IPS DF 6.9 (cell line): ENCODE results near the gene TES.
A peak's percentile ranks its signal among the peaks of the same experiment; 100 is the strongest.
"Not testable (repeated sequence)": the region's sequence is repeated elsewhere in the genome, so short reads cannot be mapped to it uniquely, and the experiment has no call there.

Experiments used
- DNase-seq: peaks from one replicate; pipeline ENCODE4 v3.0.0-alpha.2; 2013; ENCODE audit warnings: low read depth, low spot score
- H3K27ac ChIP-seq: one replicate; pipeline ENCODE4 v1.5.1; 2013; ENCODE audit warnings: low read length, control low read depth
- H3K27me3 ChIP-seq: 2 replicates; pipeline ENCODE4 v1.6.1; 2013; ENCODE audit warnings: mild to moderate bottlenecking, low read length; ENCODE audit not compliant: control insufficient read depth, insufficient read depth
- H3K36me3 ChIP-seq: 2 replicates; pipeline ENCODE4 v1.6.1; 2013; ENCODE audit warnings: low read length; ENCODE audit not compliant: control insufficient read depth, insufficient read depth
- H3K4me1 ChIP-seq: 2 replicates; pipeline ENCODE4 v1.6.1; 2013; ENCODE audit warnings: low read length; ENCODE audit not compliant: control insufficient read depth, insufficient read depth
- H3K4me3 ChIP-seq: 2 replicates; pipeline ENCODE4 v1.5.1; 2013; ENCODE audit warnings: mild to moderate bottlenecking, low read length
- H3K9me3 ChIP-seq: 2 replicates; pipeline ENCODE4 v1.6.1; 2013; ENCODE audit warnings: low read length, inconsistent platforms; ENCODE audit not compliant: control insufficient read depth, insufficient read depth
- WGBS: extraction: QIAGEN DNeasy Blood & Tissue Kit; methylation state at CpG from one replicate; pipeline ENCODE4 v1.1.7; 2013; ENCODE audit warnings: mixed read lengths, missing lambda C conversion rate; ENCODE audit not compliant: insufficient read length, insufficient coverage; 5-methylcytosine and 5-hydroxymethylcytosine counted together

The TES gene

DNA sequence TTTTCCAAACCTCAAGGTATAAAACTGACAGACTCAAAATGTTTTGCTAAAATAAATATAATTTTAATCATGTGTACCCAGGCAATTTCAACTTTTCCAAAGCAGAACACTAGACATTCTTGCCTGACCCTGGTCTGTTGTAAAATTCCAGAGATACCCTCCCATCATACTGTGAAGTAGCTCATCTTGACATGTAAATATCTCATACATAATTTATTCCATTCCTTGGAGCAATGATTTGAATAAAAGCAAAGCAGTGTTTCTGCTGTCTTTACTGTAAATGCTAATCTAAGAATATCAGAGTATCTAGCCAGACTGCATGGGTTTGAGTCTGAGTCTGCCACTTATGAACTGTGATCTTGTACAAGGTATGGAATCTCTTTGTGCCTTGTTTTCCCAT, 68.9 kb downstream of the TES start:
- no peaks in the 10 kb centered on the region for H3K27me3 ChIP-seq
- no peaks in the 10 kb centered on the region for H3K36me3 ChIP-seq
- no peak overlapping the region for H3K27ac ChIP-seq
- no peaks in the 10 kb centered on the region for H3K4me1 ChIP-seq
- H3K9me3 ChIP-seq = no peaks in the 10 kb centered on the region
- DNase-seq = no peak
- H3K4me3 ChIP-seq = no peak overlapping the region

DNA sequence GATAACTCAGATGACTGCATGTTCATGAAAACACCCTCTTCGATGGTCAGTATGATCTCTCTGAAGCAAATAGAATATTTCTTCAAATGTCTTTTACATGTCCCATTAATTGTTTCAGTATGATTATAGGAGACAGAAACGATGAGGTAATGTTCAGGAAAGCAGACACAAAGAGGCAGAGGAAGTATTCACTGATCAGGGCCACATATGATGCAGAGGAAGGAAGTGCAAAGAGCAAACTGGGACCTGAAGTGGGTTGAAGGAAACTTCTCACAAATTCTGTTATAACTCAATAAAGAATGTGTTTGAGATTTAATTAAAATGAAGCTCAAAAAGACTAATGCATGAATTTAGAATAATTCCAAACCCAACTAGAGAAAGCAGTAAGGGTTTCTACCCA, 70.5 kb downstream of the TES start:
- WGBS = no CpG with 5 or more reads among the region's 2 CpGs
- Histone ChIP-seq H3K9me3 (no peaks in the 10 kb centered on the region), H3K4me1 (no peaks in the 10 kb centered on the region), H3K4me3 (no peak overlapping the region), H3K27ac (no peak overlapping the region), H3K27me3 (no peaks in the 10 kb centered on the region), H3K36me3 (no peaks in the 10 kb centered on the region)
- DNase-seq = no peak

DNA sequence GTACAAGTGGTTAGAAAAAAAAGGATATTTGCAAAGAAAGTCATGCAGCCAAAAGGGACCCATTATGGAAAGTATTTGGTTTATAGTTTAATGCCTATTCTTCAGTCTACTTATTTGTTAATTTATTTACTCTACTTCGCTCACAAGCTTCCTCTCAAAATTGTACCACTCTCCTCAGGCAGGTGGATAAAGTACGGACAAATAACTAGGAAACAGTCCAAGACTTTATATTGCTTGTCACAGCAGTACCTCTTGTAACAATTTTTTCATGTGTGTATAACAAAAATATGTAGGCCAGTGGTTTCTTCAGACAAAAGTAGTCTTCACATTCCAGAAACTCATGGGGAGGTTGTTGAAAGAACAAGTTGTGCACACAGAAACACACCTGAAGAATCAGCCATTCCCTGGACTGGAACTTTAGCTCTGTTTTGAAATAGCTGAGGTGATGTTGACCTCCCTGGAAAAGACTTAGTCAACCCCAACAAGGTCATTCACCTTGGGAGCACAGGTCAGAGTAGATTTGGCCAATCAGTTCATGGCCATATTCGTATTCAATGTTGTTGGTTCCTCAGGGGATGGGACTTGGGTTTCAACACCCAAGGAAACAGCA, 73.4 kb downstream of the TES start:
- no peaks in the 10 kb centered on the region for H3K4me1 ChIP-seq
- no peaks in the 10 kb centered on the region for H3K9me3 ChIP-seq
- no peak for DNase-seq
- no peaks in the 10 kb centered on the region for H3K27me3 ChIP-seq
- no peak overlapping the region for H3K27ac ChIP-seq
- H3K4me3 ChIP-seq = no peak overlapping the region
- H3K36me3 ChIP-seq = no peaks in the 10 kb centered on the region
- no CpG with 5 or more reads among the region's 3 CpGs for WGBS

DNA sequence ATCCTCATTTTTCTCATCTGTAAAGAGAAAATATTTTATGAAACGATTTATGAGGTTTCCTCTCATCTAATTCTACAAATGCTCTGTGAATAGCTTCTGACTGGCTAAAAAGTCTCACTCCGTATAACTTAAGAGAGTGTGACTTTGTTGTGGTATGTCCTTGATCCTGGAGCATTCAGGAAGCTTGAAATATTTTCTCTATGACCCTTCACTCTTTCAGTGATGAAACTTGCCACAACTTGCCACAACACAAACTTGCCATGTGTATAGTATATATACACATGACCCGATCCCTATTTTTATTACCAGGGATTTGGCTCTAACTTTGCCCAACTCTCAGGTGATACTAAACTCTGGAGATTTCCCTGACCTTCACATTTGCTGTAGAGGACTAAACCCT, 74.1 kb downstream of the TES start:
- Histone ChIP-seq H3K4me1 (no peaks in the 10 kb centered on the region), H3K9me3 (no peaks in the 10 kb centered on the region), H3K4me3 (no peak overlapping the region), H3K27ac (no peak overlapping the region), H3K27me3 (no peaks in the 10 kb centered on the region), H3K36me3 (no peaks in the 10 kb centered on the region)
- WGBS = no CpG with 5 or more reads among the region's 3 CpGs
- no peak for DNase-seq

DNA sequence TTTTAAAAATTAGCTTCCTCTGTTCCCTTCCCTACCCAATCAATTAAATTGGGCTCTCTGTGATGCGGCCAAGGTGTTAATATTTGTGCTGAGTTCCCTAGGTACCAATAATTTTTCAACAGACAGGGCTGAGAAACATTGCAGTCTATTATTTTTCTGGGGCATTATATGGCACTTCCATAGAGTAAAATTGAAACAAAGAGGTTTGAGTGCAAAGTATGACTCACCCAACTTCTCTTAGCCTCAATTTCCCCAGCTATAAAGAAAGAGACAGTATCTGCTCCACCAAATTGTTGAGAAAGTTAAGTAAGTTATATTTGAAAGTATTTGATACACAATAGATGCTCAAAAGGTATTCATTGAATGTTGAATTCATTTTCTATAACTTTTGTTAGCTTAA, 74.9 kb downstream of the TES start:
- H3K4me3 ChIP-seq = no peak overlapping the region
- no peaks in the 10 kb centered on the region for H3K36me3 ChIP-seq
- no peaks in the 10 kb centered on the region for H3K4me1 ChIP-seq
- WGBS = no CpG with 5 or more reads among the region's 1 CpG
- no peaks in the 10 kb centered on the region for H3K27me3 ChIP-seq
- H3K27ac ChIP-seq = no peak overlapping the region
- no peak for DNase-seq
- no peaks in the 10 kb centered on the region for H3K9me3 ChIP-seq

GRCh38 chr7:116290740-116291139, 80.4 kb downstream of the TES start:
- no peaks in the 10 kb centered on the region for H3K4me1 ChIP-seq
- no peaks in the 10 kb centered on the region for H3K27me3 ChIP-seq
- DNase-seq = peak; percentile 27
- H3K27ac ChIP-seq = no peak overlapping the region
- H3K9me3 ChIP-seq = no peaks in the 10 kb centered on the region
- no peak overlapping the region for H3K4me3 ChIP-seq
- no peaks in the 10 kb centered on the region for H3K36me3 ChIP-seq

DNA sequence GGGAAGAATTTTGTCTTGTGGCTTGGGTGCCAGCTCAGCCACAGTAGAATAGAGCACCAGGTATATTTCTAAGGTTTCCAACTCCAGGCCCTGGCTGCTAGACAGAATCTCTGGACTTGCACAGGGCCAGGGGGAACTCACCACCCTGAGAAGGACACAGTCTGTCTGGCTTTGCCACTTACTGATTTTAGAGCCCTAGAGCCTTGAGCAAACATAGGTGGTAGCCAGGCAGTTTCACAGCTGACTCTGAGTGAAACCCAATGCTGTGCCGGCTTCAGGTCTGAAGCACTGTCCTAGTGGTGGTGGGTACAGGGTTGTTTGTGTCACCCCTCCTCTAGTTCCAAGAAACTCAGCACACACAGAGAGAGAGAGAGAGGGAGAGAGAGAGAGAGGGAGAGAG, 81.6 kb downstream of the TES start:
- H3K36me3 ChIP-seq = no peaks in the 10 kb centered on the region
- no peaks in the 10 kb centered on the region for H3K4me1 ChIP-seq
- WGBS = no CpG with 5 or more reads among the region's 1 CpG
- H3K27me3 ChIP-seq = no peaks in the 10 kb centered on the region
- no peak for DNase-seq
- no peak overlapping the region for H3K27ac ChIP-seq
- H3K9me3 ChIP-seq = no peaks in the 10 kb centered on the region
- no peak overlapping the region for H3K4me3 ChIP-seq

DNA sequence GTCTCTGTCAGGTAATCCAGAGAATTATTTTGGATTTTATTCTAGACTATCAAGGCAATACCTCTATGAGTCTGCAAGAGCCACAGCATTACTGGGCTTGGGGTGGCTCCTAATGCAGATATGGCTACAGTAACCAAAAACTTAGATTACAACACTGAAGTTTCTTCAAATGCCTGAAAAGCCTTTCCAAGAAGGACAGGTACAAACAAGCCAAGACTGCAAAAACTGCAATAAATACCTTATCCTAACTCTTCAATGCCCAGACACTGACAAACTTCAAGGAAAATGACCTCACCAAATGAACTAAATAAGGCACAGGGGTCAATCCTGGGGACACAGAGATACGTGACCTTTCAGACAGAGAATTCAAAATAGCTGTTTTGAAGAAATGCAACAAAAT, 82.0 kb downstream of the TES start:
- no peaks in the 10 kb centered on the region for H3K36me3 ChIP-seq
- no peaks in the 10 kb centered on the region for H3K27me3 ChIP-seq
- H3K27ac ChIP-seq = no peak overlapping the region
- H3K4me3 ChIP-seq = no peak overlapping the region
- no peak for DNase-seq
- WGBS = no CpG with 5 or more reads among the region's 1 CpG
- H3K4me1 ChIP-seq = no peaks in the 10 kb centered on the region
- H3K9me3 ChIP-seq = no peaks in the 10 kb centered on the region

GRCh38 chr7:116293139-116293538, 82.8 kb downstream of the TES start:
- no peak for DNase-seq
- Histone ChIP-seq H3K27me3 (no peaks in the 10 kb centered on the region), H3K4me1 (no peaks in the 10 kb centered on the region), H3K27ac (no peak overlapping the region), H3K36me3 (no peaks in the 10 kb centered on the region), H3K4me3 (no peak overlapping the region), H3K9me3 (no peaks in the 10 kb centered on the region)
- no CpG with 5 or more reads among the region's 1 CpG for WGBS

DNA sequence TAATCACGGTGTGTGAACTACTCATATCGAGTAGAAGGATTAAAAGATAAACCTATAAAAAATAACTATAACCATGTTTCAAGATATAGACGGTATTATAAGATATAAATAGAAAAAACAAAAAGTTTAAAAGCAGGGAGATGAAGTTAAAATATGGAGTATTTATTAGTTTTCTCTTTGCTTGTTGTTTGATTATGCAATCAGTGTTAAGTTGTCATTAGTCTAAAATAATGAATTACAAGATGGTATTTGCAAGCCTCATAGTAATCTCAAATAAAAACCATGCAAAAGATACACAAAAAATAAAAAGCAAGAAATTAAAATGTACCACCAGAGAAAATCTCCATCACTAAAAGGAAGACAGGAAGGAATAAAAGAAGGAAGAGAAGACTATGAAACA, 83.3 kb downstream of the TES start:
- no peak overlapping the region for H3K4me3 ChIP-seq
- H3K36me3 ChIP-seq = no peaks in the 10 kb centered on the region
- H3K4me1 ChIP-seq = no peaks in the 10 kb centered on the region
- no peaks in the 10 kb centered on the region for H3K9me3 ChIP-seq
- no peak for DNase-seq
- WGBS = 100% methylated on average over 1 of the region's 3 CpGs
- no peak overlapping the region for H3K27ac ChIP-seq
- no peaks in the 10 kb centered on the region for H3K27me3 ChIP-seq

DNA sequence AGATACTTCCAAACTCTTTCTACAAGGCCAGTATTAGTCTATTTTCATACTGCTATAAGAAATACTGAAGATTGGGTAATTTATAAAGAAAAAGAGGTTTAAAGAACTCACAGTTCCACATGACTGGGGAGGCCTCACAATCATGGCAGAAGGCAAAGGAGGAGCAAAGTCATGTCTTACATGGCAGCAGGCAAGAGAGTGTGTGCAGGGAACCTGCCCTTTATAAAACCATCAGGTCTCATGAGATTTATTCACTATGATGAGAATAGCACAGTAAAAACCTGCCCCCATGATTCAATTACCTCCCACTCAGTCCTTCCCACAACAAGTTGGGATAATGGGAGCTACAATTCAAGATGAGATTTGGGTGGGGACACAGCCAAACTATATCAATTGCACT, 85.6 kb downstream of the TES start:
- H3K27ac ChIP-seq, DNase-seq, H3K36me3 ChIP-seq, H3K4me3 ChIP-seq, H3K9me3 ChIP-seq, H3K27me3 ChIP-seq, H3K4me1 ChIP-seq: not testable (repeated sequence)
